ENCODE measurements around the gene RALGAPA2. TPM values are rescaled to one million over a fixed set of nuclear protein-coding genes. Genes with fewer than 3 reads are reported as not detected.
"Not testable (repeated sequence)": the region's sequence is repeated elsewhere in the genome, so short reads cannot be mapped to it uniquely, and the experiment has no call there.

RALGAPA2 gene
- total and polyA plus RNA-seq, 9 donors = 8.4 to 31.7 (median 19.9) TPM

- no peaks in the 10 kb centered on the region for H3K4me1 ChIP-seq (ENCODE audit: insufficient read depth)
- intact Hi-C loops (cut with DNase I) = no loop called here
- H3K27ac ChIP-seq = no peak overlapping the region
- TF ChIP-seq EP300 (IDR thresholded peaks at IDR 0.05) (no peak), POLR2A (IDR thresholded peaks at IDR 0.05) (no peak), CTCF (IDR thresholded peaks at IDR 0.05) (no peak)
- H3K27me3 ChIP-seq = no peaks in the 10 kb centered on the region
- no peak for DNase-seq
- H3K9me3 ChIP-seq = no peaks in the 10 kb centered on the region
- no peak overlapping the region for H3K4me3 ChIP-seq
- H3K36me3 ChIP-seq = no peaks in the 10 kb centered on the region
Measured at GRCh38 chr20:20358801-20359200, 353.6 kb downstream of the RALGAPA2 start.

GRCh38 chr20:20355503-20355902 lies 356.9 kb downstream of the RALGAPA2 start:
- H3K9me3 ChIP-seq; H3K27ac ChIP-seq; intact Hi-C loops (cut with DNase I); H3K27me3 ChIP-seq; H3K36me3 ChIP-seq; H3K4me1 ChIP-seq (ENCODE audit: insufficient read depth); DNase-seq; H3K4me3 ChIP-seq: not testable (repeated sequence)

- Histone ChIP-seq H3K9me3 (no peaks in the 10 kb centered on the region), H3K27me3 (no peaks in the 10 kb centered on the region), H3K4me3 (no peak overlapping the region), H3K36me3 (no peaks in the 10 kb centered on the region), H3K4me1 (ENCODE audit: insufficient read depth) (no peaks in the 10 kb centered on the region), H3K27ac (no peak overlapping the region)
- intact Hi-C loops (cut with DNase I) = no loop called here
- no peak for DNase-seq
- WGBS, 3 donors = 73 to 84% (median 78%) methylated on average over 3 of the region's 3 CpGs
- no peak for TF ChIP-seq CTCF (IDR thresholded peaks at IDR 0.05)
- no peak for TF ChIP-seq EP300 (IDR thresholded peaks at IDR 0.05)
- no peak for TF ChIP-seq POLR2A (IDR thresholded peaks at IDR 0.05)
Measured at GRCh38 chr20:20353576-20353975, 358.9 kb downstream of the RALGAPA2 start.

GRCh38 chr20:20344476-20344875 lies 368.0 kb downstream of the RALGAPA2 start:
- H3K27ac ChIP-seq = no peak overlapping the region
- no peaks in the 10 kb centered on the region for H3K9me3 ChIP-seq
- H3K4me3 ChIP-seq = no peak overlapping the region
- intact Hi-C loops (cut with DNase I) = no loop called here
- 79 to 84% (median 82%) methylated on average over 4 of the region's 4 CpGs for WGBS, 3 donors
- no peaks in the 10 kb centered on the region for H3K27me3 ChIP-seq
- no peaks in the 10 kb centered on the region for H3K4me1 ChIP-seq (ENCODE audit: insufficient read depth)
- TF ChIP-seq EP300 (IDR thresholded peaks at IDR 0.05) (no peak), POLR2A (IDR thresholded peaks at IDR 0.05) (no peak), CTCF (IDR thresholded peaks at IDR 0.05) (no peak)
- no peak for DNase-seq
- no peaks in the 10 kb centered on the region for H3K36me3 ChIP-seq

- intact Hi-C loops (cut with DNase I) = no loop called here
- H3K36me3 ChIP-seq = no peaks in the 10 kb centered on the region
- no peaks in the 10 kb centered on the region for H3K9me3 ChIP-seq
- no peaks in the 10 kb centered on the region for H3K4me1 ChIP-seq (ENCODE audit: insufficient read depth)
- H3K27ac ChIP-seq = no peak overlapping the region
- H3K4me3 ChIP-seq = no peak overlapping the region
- WGBS, 3 donors = 46 to 48% (median 48%) methylated on average over 7 of the region's 7 CpGs
- no peaks in the 10 kb centered on the region for H3K27me3 ChIP-seq
- no peak for DNase-seq
- no peak for TF ChIP-seq POLR2A (IDR thresholded peaks at IDR 0.05)
- no peak for TF ChIP-seq CTCF (IDR thresholded peaks at IDR 0.05)
- TF ChIP-seq EP300 (IDR thresholded peaks at IDR 0.05) = no peak
Measured at GRCh38 chr20:20343932-20344331, 368.5 kb downstream of the RALGAPA2 start.

Small RNA genes within 50 kb of the gene (small RNA-seq; reads per million reads assigned to genes)
- gene EIF4E2P1 (not detected), gene RN7SL607P (not detected)

All from ovary (tissue), 9 donors.